OCI-LY7 (cell line): Measurements from ENCODE around the gene C12orf42. TPM values are rescaled to one million over a fixed set of nuclear protein-coding genes. Genes with fewer than 3 reads are reported as not detected.

ENCODE experiments used
- BruUV-seq: library from RNA; stranded (reverse); fragments of 400-500 nt; replicated peaks from 2 replicates; lab custom pipeline; 2021; lab: Mats Ljungman, UMichigan
- CTCF ChIA-PET: fragments of 300-600 bp; sonication (Branson Sonifier 250); formaldehyde crosslinking; loops from one replicate; lab custom pipeline; 2022; ENCODE audit warnings: antibody characterized with exemption; ENCODE audit not compliant: unreplicated experiment; lab: Charles Lee
- POLR2A ChIA-PET: fragments of 300-600 bp; sonication (Branson Sonifier 250); formaldehyde crosslinking; loops from one replicate; lab custom pipeline; 2022; ENCODE audit warnings: antibody characterized with exemption; lab: Charles Lee
- DNase-seq: peaks from one replicate; pipeline ENCODE4 v3.0.0-alpha.2; 2015; ENCODE audit warnings: low spot score
- H2AFZ ChIP-seq: fragments of 200-600 bp; sonication (generic), shearing (Covaris generic); 2 replicates; pipeline ENCODE4 v1.6.1; 2014; ENCODE audit warnings: mild to moderate bottlenecking, antibody characterized with exemption, low read length, moderate library complexity
- H3K27ac ChIP-seq: fragments of 200-600 bp; sonication (generic); 2 replicates; pipeline ENCODE4 v1.5.1; 2014; ENCODE audit warnings: mixed run types, low read depth, mild to moderate bottlenecking, moderate library complexity, low read length, inconsistent platforms; ENCODE audit not compliant: poor library complexity, severe bottlenecking
- H3K36me3 ChIP-seq: fragments of 200-600 bp; sonication (generic); 2 replicates; pipeline ENCODE4 v1.6.1; 2014; ENCODE audit warnings: mild to moderate bottlenecking, antibody characterized with exemption, low read length, moderate library complexity, mixed read lengths; ENCODE audit not compliant: insufficient read depth
- H3K4me1 ChIP-seq: fragments of 200-600 bp; sonication (generic); 2 replicates; pipeline ENCODE4 v1.5.1; 2014; ENCODE audit warnings: mild to moderate bottlenecking, low read length; ENCODE audit not compliant: insufficient read depth, poor library complexity, severe bottlenecking
- H3K4me2 ChIP-seq: fragments of 200-600 bp; sonication (generic); 2 replicates; pipeline ENCODE4 v1.6.1; 2014; ENCODE audit warnings: mild to moderate bottlenecking, low read length
- H3K4me3 ChIP-seq: fragments of 200-600 bp; sonication (generic); 2 replicates; pipeline ENCODE4 v1.5.1; 2014; ENCODE audit warnings: mild to moderate bottlenecking, low read depth, low read length; ENCODE audit not compliant: poor library complexity, severe bottlenecking
- H3K79me2 ChIP-seq: fragments of 200-600 bp; sonication (generic); 2 replicates; pipeline ENCODE4 v1.6.1; 2016; ENCODE audit warnings: low read depth, mild to moderate bottlenecking, low read length, moderate library complexity, mixed read lengths; ENCODE audit not compliant: insufficient read depth
- H3K9me2 ChIP-seq: fragments of 200-600 bp; sonication (generic); 2 replicates; pipeline ENCODE4 v1.6.1; 2016; ENCODE audit warnings: mild to moderate bottlenecking, low read length, mixed read lengths; ENCODE audit not compliant: insufficient read depth
- H3K9me3 ChIP-seq: fragments of 200-600 bp; sonication (generic); 2 replicates; pipeline ENCODE4 v1.6.1; 2014; ENCODE audit warnings: mild to moderate bottlenecking, mixed run types, low read length, mixed read lengths
- H4K20me1 ChIP-seq: fragments of 200-600 bp; sonication (generic); 2 replicates; pipeline ENCODE4 v1.6.1; 2014; ENCODE audit warnings: mild to moderate bottlenecking, antibody characterized with exemption, low read length, moderate library complexity, mixed read lengths; ENCODE audit not compliant: insufficient read depth
- CTCF ChIP-seq: fragments of 200-600 bp; sonication (generic); conservative IDR thresholded peaks from 2 replicates; pipeline ENCODE4 v1.5.1; 2014; ENCODE audit warnings: mild to moderate bottlenecking, antibody characterized with exemption, low read length, moderate library complexity, mixed read lengths
- EZH2phosphoT487 ChIP-seq: fragments of 200-600 bp; sonication (generic); IDR thresholded peaks from 2 replicates; pipeline ENCODE4 v1.6.1; 2018; ENCODE audit warnings: low read depth, borderline replicate concordance, mild to moderate bottlenecking, mixed run types, antibody characterized with exemption, low read length, moderate library complexity, mixed read lengths
- intact Hi-C: fragments of 100-400 bp; cut with micrococcal nuclease; formaldehyde crosslinking; loops from one replicate; pipeline ENCODE4 v1.10.0; 2022; ENCODE audit not compliant: unreplicated experiment
- total RNA-seq, 2 experiments: library from RNA; depleted of rRNA in 1 of 2; stranded (reverse); fragments of >200 nt in 1 of 2; shearing (Covaris generic) in 1 of 2; gene quantifications; 2 replicates each; pipeline ENCODE4 v1.2.3, GENCODE V29; 2014 to 2022

C12orf42 gene
- total RNA-seq, 2 experiments from 2014 or later: 1.2 TPM; not detected in 1

DNA sequence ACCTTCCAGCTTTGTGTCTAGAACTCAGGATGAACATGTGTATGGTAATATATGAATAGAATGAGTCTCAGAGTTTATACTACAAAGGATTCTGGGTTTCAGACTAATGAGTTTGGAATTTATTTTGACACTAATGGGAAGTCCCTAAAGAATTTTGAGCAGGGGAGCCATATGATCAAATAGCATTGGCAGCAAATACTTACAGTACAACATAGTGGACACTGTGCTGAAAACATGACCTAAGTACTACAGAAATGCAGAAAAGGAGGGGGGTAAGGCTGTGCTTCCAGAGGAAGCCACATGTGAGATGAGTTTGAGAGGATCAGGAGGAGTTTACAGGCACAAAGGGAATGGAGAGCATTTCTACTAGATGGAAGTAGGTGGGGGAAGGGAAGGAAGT lies 225.8 kb downstream of the C12orf42 start:
- ChIA-PET CTCF (no interaction called here), POLR2A (no interaction called here)
- Histone ChIP-seq H3K4me1 (no peaks in the 10 kb centered on the region), H3K4me3 (no peak overlapping the region), H3K79me2 (no peaks in the 10 kb centered on the region), H3K27ac (no peak overlapping the region), H3K4me2 (no peak overlapping the region), H3K36me3 (no peaks in the 10 kb centered on the region), H3K9me3 (no peaks in the 10 kb centered on the region), H4K20me1 (no peaks in the 10 kb centered on the region), H3K9me2 (no peaks in the 10 kb centered on the region), H2AFZ (no peak overlapping the region)
- TF ChIP-seq EZH2phosphoT487 (no peak), CTCF (no peak)
- no peak for DNase-seq
- intact Hi-C loops: no loop called here
- no TSS peak for BruUV-seq

GRCh38 chr12:103268831-103269514 lies 226.8 kb downstream of the C12orf42 start:
- POLR2A ChIA-PET: interaction anchor here (0.8 kb wide), 1 partner anchor 9 kb away, joined by 4 read pairs; no protein-coding TSS in a partner anchor
- H3K4me1 ChIP-seq: no peaks in the 10 kb centered on the region
- intact Hi-C loops: no loop called here
- no peaks in the 10 kb centered on the region for H3K9me3 ChIP-seq
- no peak overlapping the region for H3K4me2 ChIP-seq
- no peak overlapping the region for H3K27ac ChIP-seq
- H3K9me2 ChIP-seq: no peaks in the 10 kb centered on the region
- no peak for TF ChIP-seq EZH2phosphoT487
- no peak for TF ChIP-seq CTCF
- no TSS peak for BruUV-seq
- CTCF ChIA-PET: no interaction called here
- H3K36me3 ChIP-seq: no peaks in the 10 kb centered on the region
- no peaks in the 10 kb centered on the region for H4K20me1 ChIP-seq
- no peaks in the 10 kb centered on the region for H3K79me2 ChIP-seq
- H3K4me3 ChIP-seq: no peak overlapping the region
- no peak overlapping the region for H2AFZ ChIP-seq
- no peak for DNase-seq

- intact Hi-C loops: no loop called here
- CTCF ChIA-PET: no interaction called here
- H3K9me2 ChIP-seq: no peaks in the 10 kb centered on the region; the same call in 1 of the 2 replicates
Measured at GRCh38 chr12:103257763-103258162, 238.0 kb downstream of the C12orf42 start.

More at GRCh38 chr12:103257763-103258162, 238.0 kb downstream of the C12orf42 start:
- Histone ChIP-seq H2AFZ (no peak overlapping the region), H3K9me3 (no peaks in the 10 kb centered on the region), H3K4me3 (no peak overlapping the region), H3K79me2 (no peaks in the 10 kb centered on the region), H4K20me1 (no peaks in the 10 kb centered on the region), H3K36me3 (no peaks in the 10 kb centered on the region), H3K4me2 (no peak overlapping the region), H3K27ac (no peak overlapping the region), H3K4me1 (no peaks in the 10 kb centered on the region)
- no peak for TF ChIP-seq CTCF
- no peak for TF ChIP-seq EZH2phosphoT487
- POLR2A ChIA-PET: no interaction called here
- DNase-seq: no peak
- no TSS peak for BruUV-seq
